ENCODE measurements around the gene MGLL.

Gene MGLL

GRCh38 chr3:127741246-127741645, 81.1 kb downstream of the MGLL start:
- ATAC-seq = no peak
- DNase-seq = no peak

DNA sequence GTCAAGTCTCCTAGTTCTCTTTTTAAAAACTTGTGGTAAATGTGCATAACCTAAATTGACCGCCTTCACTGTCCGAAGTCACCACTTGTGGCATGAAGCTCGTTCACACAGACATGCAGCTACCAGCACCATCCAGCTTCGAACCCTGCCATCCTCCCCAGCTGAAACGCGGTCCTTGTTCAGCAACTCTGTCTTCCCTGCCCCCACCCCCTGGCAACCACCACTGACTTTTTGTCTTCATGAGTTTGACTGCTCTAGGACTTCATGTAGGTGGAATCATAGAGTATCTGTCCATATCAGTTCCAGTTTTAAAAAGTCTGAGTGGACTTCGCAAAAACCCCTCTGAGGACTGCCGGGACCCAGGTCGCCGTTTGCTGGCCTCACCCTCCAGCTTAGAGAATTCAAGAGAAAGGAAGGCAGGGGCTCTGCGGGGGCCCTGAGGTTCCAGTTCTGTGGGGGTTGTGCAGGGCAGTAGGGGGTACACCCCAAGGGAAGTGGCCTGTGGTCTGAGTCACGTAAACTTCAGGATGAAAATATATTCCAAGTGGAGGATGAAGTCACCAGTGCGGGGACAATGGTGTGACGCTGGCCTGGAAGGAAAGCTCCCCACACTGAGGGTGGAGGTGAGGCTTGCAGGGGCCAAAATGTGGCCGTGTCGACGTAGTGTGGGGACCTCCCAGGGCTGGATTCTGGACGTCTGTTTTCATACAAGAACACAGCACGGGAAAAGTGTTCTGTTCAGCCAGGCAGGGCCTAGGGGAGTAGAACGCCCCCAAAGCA, 82.0 kb downstream of the MGLL start:
- no peak for DNase-seq
- ATAC-seq = peak; percentile 7

DNA sequence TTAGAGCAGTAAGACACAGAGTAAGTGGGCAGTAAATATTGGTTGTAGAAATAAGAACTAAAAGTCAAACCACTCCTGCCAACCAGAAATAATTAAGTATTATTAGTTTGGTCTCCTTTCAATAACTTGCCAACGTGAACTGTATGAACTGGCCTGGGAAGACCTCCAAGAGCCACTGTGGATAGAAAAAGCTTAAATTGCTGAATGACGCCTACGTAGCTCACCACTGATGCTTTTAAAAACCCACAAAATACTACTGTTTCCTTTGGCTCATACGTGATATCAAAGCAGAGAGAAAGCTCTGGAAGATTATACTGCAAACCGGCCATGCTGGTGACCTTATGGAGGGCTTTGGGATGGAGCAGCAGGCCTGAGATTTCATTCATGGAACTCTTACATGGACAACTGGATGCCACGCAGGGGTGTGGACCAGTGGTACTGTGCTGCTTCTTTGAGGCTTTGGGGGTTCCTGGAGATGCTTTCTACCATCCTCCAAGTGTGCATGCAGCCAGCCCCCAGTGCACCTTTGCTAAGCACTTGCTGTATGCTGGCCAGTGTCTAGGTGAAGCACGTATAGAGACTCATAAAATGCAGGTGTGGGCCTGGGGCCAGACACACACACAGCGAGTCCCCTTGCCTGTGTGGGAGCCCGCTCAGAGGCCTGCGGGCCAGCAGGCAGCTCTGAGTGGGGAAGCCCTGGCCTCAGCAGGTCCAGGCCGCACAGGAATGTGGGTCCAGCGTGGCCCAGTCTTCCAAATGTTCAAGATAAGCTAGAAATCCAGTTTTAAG, 82.8 kb downstream of the MGLL start:
- no peak for DNase-seq
- ATAC-seq = no peak

- no peak for ATAC-seq
- DNase-seq = no peak
These were observed 84.0 kb downstream of the MGLL start for GRCh38 chr3:127738192-127738840.

GRCh38 chr3:127736801-127737539, 85.3 kb downstream of the MGLL start:
- ATAC-seq = no peak
- no peak for DNase-seq

DNA sequence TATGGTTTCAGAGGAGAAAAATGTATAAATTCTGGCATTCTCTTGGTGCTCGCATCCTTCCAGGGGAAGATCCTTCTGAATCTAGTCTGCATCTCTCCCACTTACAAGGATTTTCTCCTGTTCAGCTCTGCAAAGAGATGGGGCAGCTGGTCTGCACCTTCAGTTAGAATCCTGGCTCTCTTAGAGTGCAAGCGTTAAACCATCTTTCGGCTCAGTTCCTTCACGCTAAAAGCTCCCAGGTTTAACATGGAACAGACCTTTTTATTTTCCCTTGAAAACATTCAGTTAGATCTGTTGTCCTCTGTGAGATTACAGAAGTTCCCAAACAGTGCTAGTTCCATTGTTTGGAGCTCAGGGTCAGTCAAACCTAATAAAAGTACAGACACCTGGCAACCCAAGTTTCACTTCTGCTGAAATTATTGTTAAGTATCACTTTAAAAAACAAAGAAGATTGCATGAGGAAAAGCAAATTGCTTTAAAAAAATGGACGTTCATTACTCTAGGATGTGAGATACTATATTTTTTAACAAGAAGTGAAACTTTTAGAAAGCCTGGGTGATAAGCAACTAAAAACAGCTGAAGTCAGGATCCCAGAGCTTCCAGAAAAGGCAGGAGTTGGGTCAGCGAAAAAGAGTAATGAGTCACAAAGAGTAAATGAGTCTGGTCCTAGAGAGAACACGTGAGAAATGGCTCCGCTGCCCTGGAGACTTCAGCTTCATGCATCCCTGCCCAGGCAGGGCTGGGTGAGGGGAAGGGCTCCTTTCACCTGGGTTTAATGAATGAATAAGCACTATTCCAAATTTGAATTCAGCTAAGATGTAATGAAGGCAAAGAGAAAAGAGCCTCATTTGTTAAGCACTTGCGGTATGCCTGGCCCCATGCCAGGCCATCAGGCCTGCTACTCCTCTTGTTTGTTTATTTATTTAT, 86.3 kb downstream of the MGLL start:
- DNase-seq (no peak), ATAC-seq (no peak)

DNA sequence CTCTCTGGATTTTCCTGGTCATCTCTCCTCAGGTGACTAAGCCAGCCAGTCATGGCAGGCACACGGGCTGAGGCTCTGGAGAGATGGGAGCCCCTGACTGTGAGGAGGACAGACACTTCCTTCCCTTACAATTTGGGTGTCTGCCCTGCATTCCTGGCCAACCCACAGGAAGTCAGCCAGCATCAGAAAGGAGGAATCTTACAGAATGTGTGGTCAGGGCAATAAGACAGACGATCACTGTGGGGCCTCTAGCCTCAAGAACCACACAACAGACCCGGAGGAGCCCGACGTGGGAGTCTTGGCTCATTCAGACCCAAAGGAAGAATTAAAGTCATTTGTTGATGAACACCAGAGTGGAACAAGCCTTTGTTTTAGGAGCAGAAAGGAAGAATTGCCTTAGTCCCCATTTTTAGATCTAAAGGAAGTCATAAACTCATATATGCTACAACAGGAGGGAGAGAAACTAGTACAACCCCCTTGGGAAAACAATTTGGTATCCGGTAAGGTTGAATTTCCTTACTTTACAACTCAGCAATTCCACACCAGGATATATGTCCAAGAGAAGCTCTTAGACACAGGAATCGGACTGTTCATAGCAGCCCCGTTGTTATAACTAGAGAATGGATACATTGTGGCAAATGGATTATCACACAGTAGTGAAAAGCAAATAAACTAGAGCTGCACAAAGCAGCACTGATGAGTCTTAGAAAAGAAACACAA, 87.4 kb downstream of the MGLL start:
- DNase-seq (no peak), ATAC-seq (no peak)

DNA sequence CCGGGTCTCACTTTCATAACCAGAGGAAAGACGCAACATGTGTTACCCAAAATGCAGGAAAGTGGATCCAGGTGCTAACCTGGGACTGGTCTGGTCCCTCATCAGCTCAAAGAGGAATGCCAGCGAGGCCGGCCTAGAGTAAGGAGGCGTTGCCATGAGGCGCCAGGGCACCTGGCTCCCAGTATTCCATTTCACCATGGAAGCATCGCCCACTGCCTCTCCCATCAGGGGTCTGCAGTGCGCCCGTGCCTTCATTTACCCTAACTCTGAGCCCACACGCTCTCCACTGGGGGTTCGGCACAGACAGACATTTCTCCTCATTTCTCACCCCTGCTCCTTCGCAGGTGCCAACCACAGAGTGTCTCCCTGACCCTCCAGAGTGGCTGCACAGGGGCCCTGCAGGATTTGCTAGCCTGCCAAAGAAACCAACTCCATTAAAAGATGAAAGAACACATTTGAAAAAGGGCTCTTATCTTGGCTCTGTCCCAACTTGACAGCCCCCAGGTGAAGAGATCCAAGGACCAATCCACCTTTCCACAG, 88.1 kb downstream of the MGLL start:
- ATAC-seq = no peak

GRCh38 chr3:127733781-127734180, 88.5 kb downstream of the MGLL start:
- ATAC-seq = no peak
- no peak for DNase-seq

More for the DNA sequence above, 88.1 kb downstream of the MGLL start:
- no peak for DNase-seq

GRCh38 chr3:127732879-127733350, 89.4 kb downstream of the MGLL start:
- ATAC-seq (no peak), DNase-seq (no peak)

GRCh38 chr3:127732303-127732702, 90.0 kb downstream of the MGLL start:
- no peak for ATAC-seq

GRCh38 chr3:127731546-127732289, 90.6 kb downstream of the MGLL start:
- ATAC-seq (no peak), DNase-seq (no peak)

More at GRCh38 chr3:127732303-127732702, 90.0 kb downstream of the MGLL start:
- no peak for DNase-seq

DNA sequence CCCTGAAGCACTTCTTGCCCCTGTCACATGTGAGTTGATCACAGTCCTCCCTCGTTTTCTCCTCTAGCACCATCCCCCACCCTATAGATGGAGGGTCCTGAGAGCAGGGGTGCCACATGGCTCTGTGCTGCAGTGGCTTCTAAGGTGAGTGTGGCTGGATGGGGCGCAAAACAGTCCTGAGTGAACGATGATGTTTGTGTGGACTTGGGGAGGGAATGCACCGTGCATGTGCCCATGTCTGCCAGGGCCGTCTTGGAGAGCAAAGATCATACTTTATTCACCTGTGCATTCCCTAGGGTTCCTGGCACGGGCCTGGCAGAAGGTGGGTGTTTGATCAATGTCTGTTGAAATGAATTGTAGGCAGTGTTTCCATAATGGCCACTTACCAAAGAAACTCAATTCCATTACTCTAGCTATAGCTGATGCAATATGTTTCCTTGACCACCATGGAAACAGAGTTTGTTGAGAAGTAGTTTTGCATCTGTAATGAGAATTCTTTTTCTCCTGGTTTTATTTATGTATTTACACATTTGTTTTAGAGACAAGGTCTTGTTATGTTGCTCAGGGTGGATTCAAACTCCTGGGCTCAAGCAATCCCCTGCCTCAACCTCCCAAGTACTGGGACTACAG, 91.5 kb downstream of the MGLL start:
- ATAC-seq (no peak), DNase-seq (no peak)

- DNase-seq = no peak
- no peak for ATAC-seq
These were observed 92.1 kb downstream of the MGLL start for GRCh38 chr3:127730171-127730570.

GRCh38 chr3:127729556-127730056, 92.7 kb downstream of the MGLL start:
- no peak for ATAC-seq

GRCh38 chr3:127728417-127729015, 93.8 kb downstream of the MGLL start:
- DNase-seq (no peak), ATAC-seq (no peak)

More at GRCh38 chr3:127729556-127730056, 92.7 kb downstream of the MGLL start:
- no peak for DNase-seq

- ATAC-seq = no peak
- DNase-seq = no peak
These were observed 95.4 kb downstream of the MGLL start for GRCh38 chr3:127726894-127727293.

GRCh38 chr3:127723011-127723567, 99.2 kb downstream of the MGLL start:
- ATAC-seq (no peak), DNase-seq (no peak)

Data from stimulated activated naive CD8-positive, alpha-beta T cell treated with anti-CD3 and anti-CD28 coated beads, Interleukin-15, Interleukin-2, amounts not matched to agents 100 U/mL and 50 U/mL, for 24 hours (primary cell).